WTC11 (cell line): ENCODE results near the gene RBSN. TPM values are rescaled to one million over a fixed set of nuclear protein-coding genes. Genes with fewer than 3 reads are reported as not detected.

Experiments
- ATAC-seq: fragments of 200-7000 bp; cut with Tn5 transposase; 2 replicates; pipeline ENCODE4 v1.10.0; 2021; ENCODE audit warnings: mild to moderate bottlenecking, moderate library complexity
- CTCF ChIA-PET: fragments of 300-600 bp; sonication (Branson Sonifier 250); formaldehyde crosslinking; loops from one replicate; lab custom pipeline; 2021; ENCODE audit warnings: antibody characterized with exemption; lab: Charles Lee
- POLR2A ChIA-PET: fragments of 350-600 bp; sonication (Branson Sonifier 250); formaldehyde crosslinking; loops from one replicate; lab custom pipeline; 2021; ENCODE audit warnings: antibody characterized with exemption; lab: Charles Lee
- DNase-seq: peaks from one replicate; pipeline ENCODE4 v3.0.0; 2021; ENCODE audit warnings: low spot score
- H3K27ac Mint-ChIP-seq: 2 replicates; pipeline ENCODE4 v1.8.0; 2021; ENCODE audit warnings: mixed read lengths
- H3K27me3 Mint-ChIP-seq: 2 replicates; pipeline ENCODE4 v1.8.0; 2021; ENCODE audit warnings: low read depth, mild to moderate bottlenecking, moderate library complexity, mixed read lengths
- H3K36me3 Mint-ChIP-seq: 2 replicates; pipeline ENCODE4 v1.8.0; 2021; ENCODE audit warnings: mixed read lengths
- H3K4me1 Mint-ChIP-seq: 2 replicates; pipeline ENCODE4 v1.8.0; 2022; ENCODE audit warnings: mixed read lengths
- H3K4me3 Mint-ChIP-seq: 2 replicates; pipeline ENCODE4 v1.8.0; 2021; ENCODE audit warnings: mild to moderate bottlenecking, moderate library complexity, mixed read lengths
- H3K9me3 Mint-ChIP-seq: 2 replicates; pipeline ENCODE4 v1.8.0; 2021; ENCODE audit warnings: mixed read lengths
- ELF4 ChIP-seq: sonication (generic); formaldehyde crosslinking; IDR thresholded peaks from 2 replicates; pipeline ENCODE4 v1.8.1; 2022; ENCODE audit warnings: low read depth, mild to moderate bottlenecking, moderate library complexity, missing genetic modification reagents
- FOXJ3 ChIP-seq: sonication (generic); formaldehyde crosslinking; IDR thresholded peaks from 2 replicates; pipeline ENCODE4 v1.9.0; 2021; ENCODE audit warnings: missing genetic modification reagents, mild to moderate bottlenecking, borderline replicate concordance
- FOXK1 ChIP-seq: sonication (generic); formaldehyde crosslinking; IDR thresholded peaks from 2 replicates; pipeline ENCODE4 v1.8.0; 2022; ENCODE audit warnings: mild to moderate bottlenecking, moderate library complexity, missing genetic modification reagents
- FOXP1 ChIP-seq: sonication (generic); formaldehyde crosslinking; IDR thresholded peaks from 2 replicates; pipeline ENCODE4 v1.8.0; 2022; ENCODE audit warnings: missing genetic modification reagents, mild to moderate bottlenecking, moderate library complexity, borderline replicate concordance
- GRHL2 ChIP-seq: fragments of 250-450 bp; sonication (Bioruptor Pico); IDR thresholded peaks from 2 replicates; pipeline ENCODE4 v1.8.0; 2022; ENCODE audit warnings: mild to moderate bottlenecking, moderate library complexity; ENCODE audit not compliant: insufficient replicate concordance, severe bottlenecking
- GTF2I ChIP-seq: fragments of 250-450 bp; sonication (Bioruptor Pico); conservative IDR thresholded peaks from 2 replicates; pipeline ENCODE4 v1.4.0; 2021; ENCODE audit warnings: mild to moderate bottlenecking
- NR2C2 ChIP-seq: sonication (generic); formaldehyde crosslinking; IDR thresholded peaks from 2 replicates; pipeline ENCODE4 v1.8.0; 2022; ENCODE audit warnings: mild to moderate bottlenecking, missing genetic modification reagents
- ZBTB21 ChIP-seq: sonication (generic); formaldehyde crosslinking; IDR thresholded peaks from 2 replicates; pipeline ENCODE4 v1.8.1; 2023; ENCODE audit warnings: mild to moderate bottlenecking, missing genetic modification reagents, borderline replicate concordance
- ZNF138 ChIP-seq: sonication (generic); formaldehyde crosslinking; conservative IDR thresholded peaks from 2 replicates; pipeline ENCODE4 v1.8.1; 2022; ENCODE audit warnings: mild to moderate bottlenecking, moderate library complexity, missing genetic modification reagents
- ZNF263 ChIP-seq: sonication (generic); formaldehyde crosslinking; IDR thresholded peaks from 2 replicates; pipeline ENCODE4 v1.8.1; 2022; ENCODE audit warnings: low read depth, mild to moderate bottlenecking, moderate library complexity, missing genetic modification reagents
- ZNF423 ChIP-seq: fragments of 250-450 bp; sonication (Bioruptor Pico); IDR thresholded peaks from 2 replicates; pipeline ENCODE4 v2.1.2; 2022; ENCODE audit warnings: mild to moderate bottlenecking, moderate library complexity
- total RNA-seq: library from RNA; stranded (reverse); gene quantifications from 3 replicates; pipeline ENCODE4 v1.2.3, GENCODE V29; 2021
- TF ChIP-seq, protein P1 (sequence below): fragments of 200-600 bp; IDR thresholded peaks from 2 replicates; pipeline ENCODE4 v1.8.0; 2022; ENCODE audit warnings: antibody characterized with exemption
- TF ChIP-seq, protein P2 (sequence below): sonication (generic); formaldehyde crosslinking; conservative IDR thresholded peaks from 2 replicates; pipeline ENCODE4 v1.8.1; 2023; ENCODE audit warnings: mild to moderate bottlenecking, low read depth, missing genetic modification reagents, moderate library complexity
- TF ChIP-seq, protein P3 (sequence below): fragments of 250-450 bp; sonication (Bioruptor Pico); IDR thresholded peaks from 2 replicates; pipeline ENCODE4 v2.1.2; 2022; ENCODE audit warnings: mild to moderate bottlenecking, moderate library complexity
- TF ChIP-seq, protein P4 (sequence below): sonication (generic); formaldehyde crosslinking; IDR thresholded peaks from 2 replicates; pipeline ENCODE4 v1.8.1; 2023; ENCODE audit warnings: mild to moderate bottlenecking, moderate library complexity, missing genetic modification reagents

The RBSN gene
- total RNA-seq, 1 experiment from 2014 or later = 24.2 TPM

DNA sequence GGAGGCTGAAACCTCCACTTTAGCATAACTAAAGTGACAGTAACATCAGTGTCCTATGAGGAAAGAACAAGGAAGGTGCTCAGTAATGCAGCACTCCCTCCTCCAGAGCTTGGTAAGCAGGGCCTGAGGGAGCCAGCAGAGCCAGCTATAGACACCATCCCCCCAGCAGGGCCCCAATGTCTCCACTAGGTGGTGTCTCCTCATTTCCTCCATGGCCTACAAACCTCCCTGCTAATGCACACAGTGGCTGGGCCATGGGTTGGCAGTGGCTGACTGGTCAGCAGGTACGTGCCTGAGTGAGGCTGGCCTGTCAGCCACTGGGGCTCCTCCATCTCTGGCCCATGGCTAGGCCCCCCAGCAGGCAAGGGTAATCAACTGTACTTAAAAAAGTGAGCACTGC, 47.4 kb downstream of the RBSN start:
- peaks cover 19% of the 10 kb centered on the region for H3K4me1 Mint-ChIP-seq
- 0 out of 2 replicates have a peak overlapping the region, but pooled peaks have one; percentile 62 for H3K27ac Mint-ChIP-seq
- CTCF ChIA-PET = interaction anchor here (0.6 to 2.1 kb wide), 30 partner anchors 9 to 639 kb away, joined by 3 to 15 read pairs (median 4); partner anchors contain the start of genes CAPN7, CCDC174, MRPS25 and RBSN
- H3K4me3 Mint-ChIP-seq = no peak overlapping the region
- DNase-seq = peak; percentile 77
- H3K27me3 Mint-ChIP-seq = no peaks in the 10 kb centered on the region
- no peak for TF ChIP-seq NR2C2 (CRISPR knock-in tag)
- TF ChIP-seq, protein P1, sequence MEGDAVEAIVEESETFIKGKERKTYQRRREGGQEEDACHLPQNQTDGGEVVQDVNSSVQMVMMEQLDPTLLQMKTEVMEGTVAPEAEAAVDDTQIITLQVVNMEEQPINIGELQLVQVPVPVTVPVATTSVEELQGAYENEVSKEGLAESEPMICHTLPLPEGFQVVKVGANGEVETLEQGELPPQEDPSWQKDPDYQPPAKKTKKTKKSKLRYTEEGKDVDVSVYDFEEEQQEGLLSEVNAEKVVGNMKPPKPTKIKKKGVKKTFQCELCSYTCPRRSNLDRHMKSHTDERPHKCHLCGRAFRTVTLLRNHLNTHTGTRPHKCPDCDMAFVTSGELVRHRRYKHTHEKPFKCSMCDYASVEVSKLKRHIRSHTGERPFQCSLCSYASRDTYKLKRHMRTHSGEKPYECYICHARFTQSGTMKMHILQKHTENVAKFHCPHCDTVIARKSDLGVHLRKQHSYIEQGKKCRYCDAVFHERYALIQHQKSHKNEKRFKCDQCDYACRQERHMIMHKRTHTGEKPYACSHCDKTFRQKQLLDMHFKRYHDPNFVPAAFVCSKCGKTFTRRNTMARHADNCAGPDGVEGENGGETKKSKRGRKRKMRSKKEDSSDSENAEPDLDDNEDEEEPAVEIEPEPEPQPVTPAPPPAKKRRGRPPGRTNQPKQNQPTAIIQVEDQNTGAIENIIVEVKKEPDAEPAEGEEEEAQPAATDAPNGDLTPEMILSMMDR = peak; percentile 53
- TF ChIP-seq, all 79 proteins: peak for 1
- no peaks in the 10 kb centered on the region for H3K9me3 Mint-ChIP-seq
- peaks cover 59% of the 10 kb centered on the region for H3K36me3 Mint-ChIP-seq
- POLR2A ChIA-PET = interaction anchor here (0.6 to 2.0 kb wide), 2 partner anchors 13 to 47 kb away, joined by 3 to 6 read pairs; partner anchors contain the start of genes MRPS25 and RBSN
- ATAC-seq = peak; percentile 97

DNA sequence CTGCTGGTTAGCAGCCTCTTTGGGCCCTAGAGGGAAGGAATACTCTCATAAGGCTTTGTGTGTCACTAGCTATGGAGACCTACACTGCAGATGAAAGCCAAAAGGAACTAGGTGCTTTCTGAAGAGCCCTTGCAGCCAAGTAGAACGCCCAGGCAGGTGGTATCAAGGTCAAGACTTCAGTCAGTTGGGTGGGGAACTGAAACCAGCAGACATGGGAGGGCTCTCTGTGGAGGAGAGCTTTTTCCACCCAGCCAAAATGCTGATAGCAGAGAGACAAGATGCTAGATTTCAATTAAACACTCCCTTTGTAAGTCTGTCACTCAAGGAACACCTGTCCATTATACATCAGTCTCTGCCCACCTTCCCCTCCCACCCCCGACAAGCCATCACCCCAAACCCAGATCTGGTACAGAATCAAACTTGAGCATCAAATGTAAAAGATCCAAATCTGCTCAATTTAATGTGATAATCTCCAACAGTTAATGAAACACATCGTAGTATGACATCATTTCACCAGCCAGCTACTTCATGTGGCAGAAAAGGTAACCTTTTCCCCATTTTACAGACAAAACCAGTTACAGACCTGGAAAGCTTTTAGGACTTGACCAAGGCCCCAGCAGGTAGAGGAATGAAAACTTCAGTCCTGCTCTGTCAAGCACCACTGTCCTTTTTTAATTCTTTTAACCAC, 48.4 kb downstream of the RBSN start:
- Mint-ChIP-seq H3K9me3 (no peaks in the 10 kb centered on the region), H3K27ac (peak overlapping the region; percentile 24; the same call in 1 of the 2 replicates), H3K4me1 (peaks cover 12% of the 10 kb centered on the region), H3K36me3 (peaks cover 69% of the 10 kb centered on the region), H3K27me3 (no peaks in the 10 kb centered on the region), H3K4me3 (no peak overlapping the region)
- no peak for ATAC-seq
- POLR2A ChIA-PET = interaction anchor here (2.0 kb wide), 1 partner anchor 14 kb away, joined by 6 read pairs; the partner anchor contains the start of gene MRPS25
- DNase-seq = no peak
- CTCF ChIA-PET = interaction anchor here (0.9 to 1.4 kb wide), 7 partner anchors 10 to 127 kb away, joined by 4 to 15 read pairs (median 5); partner anchors contain the start of gene MRPS25
- TF ChIP-seq, protein P2, sequence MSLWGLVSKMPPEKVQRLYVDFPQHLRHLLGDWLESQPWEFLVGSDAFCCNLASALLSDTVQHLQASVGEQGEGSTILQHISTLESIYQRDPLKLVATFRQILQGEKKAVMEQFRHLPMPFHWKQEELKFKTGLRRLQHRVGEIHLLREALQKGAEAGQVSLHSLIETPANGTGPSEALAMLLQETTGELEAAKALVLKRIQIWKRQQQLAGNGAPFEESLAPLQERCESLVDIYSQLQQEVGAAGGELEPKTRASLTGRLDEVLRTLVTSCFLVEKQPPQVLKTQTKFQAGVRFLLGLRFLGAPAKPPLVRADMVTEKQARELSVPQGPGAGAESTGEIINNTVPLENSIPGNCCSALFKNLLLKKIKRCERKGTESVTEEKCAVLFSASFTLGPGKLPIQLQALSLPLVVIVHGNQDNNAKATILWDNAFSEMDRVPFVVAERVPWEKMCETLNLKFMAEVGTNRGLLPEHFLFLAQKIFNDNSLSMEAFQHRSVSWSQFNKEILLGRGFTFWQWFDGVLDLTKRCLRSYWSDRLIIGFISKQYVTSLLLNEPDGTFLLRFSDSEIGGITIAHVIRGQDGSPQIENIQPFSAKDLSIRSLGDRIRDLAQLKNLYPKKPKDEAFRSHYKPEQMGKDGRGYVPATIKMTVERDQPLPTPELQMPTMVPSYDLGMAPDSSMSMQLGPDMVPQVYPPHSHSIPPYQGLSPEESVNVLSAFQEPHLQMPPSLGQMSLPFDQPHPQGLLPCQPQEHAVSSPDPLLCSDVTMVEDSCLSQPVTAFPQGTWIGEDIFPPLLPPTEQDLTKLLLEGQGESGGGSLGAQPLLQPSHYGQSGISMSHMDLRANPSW = no peak
- TF ChIP-seq GTF2I = no peak
- no peak for TF ChIP-seq ELF4 (CRISPR knock-in tag)
- no peak for TF ChIP-seq GRHL2
- no peak for TF ChIP-seq ZBTB21
- no peak for TF ChIP-seq FOXP1
- TF ChIP-seq FOXJ3 (CRISPR knock-in tag) = no peak
- TF ChIP-seq, protein P3, sequence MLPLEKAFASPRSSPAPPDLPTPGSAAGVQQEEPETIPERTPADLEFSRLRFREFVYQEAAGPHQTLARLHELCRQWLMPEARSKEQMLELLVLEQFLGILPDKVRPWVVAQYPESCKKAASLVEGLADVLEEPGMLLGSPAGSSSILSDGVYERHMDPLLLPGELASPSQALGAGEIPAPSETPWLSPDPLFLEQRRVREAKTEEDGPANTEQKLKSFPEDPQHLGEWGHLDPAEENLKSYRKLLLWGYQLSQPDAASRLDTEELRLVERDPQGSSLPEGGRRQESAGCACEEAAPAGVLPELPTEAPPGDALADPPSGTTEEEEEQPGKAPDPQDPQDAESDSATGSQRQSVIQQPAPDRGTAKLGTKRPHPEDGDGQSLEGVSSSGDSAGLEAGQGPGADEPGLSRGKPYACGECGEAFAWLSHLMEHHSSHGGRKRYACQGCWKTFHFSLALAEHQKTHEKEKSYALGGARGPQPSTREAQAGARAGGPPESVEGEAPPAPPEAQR (CRISPR knock-in tag) = no peak
- no peak for TF ChIP-seq ZNF138 (CRISPR knock-in tag)
- no peak for TF ChIP-seq ZNF423 (CRISPR knock-in tag)
- TF ChIP-seq, protein P4, sequence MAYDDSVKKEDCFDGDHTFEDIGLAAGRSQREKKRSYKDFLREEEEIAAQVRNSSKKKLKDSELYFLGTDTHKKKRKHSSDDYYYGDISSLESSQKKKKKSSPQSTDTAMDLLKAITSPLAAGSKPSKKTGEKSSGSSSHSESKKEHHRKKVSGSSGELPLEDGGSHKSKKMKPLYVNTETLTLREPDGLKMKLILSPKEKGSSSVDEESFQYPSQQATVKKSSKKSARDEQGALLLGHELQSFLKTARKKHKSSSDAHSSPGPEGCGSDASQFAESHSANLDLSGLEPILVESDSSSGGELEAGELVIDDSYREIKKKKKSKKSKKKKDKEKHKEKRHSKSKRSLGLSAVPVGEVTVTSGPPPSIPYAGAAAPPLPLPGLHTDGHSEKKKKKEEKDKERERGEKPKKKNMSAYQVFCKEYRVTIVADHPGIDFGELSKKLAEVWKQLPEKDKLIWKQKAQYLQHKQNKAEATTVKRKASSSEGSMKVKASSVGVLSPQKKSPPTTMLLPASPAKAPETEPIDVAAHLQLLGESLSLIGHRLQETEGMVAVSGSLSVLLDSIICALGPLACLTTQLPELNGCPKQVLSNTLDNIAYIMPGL (CRISPR knock-in tag) = no peak
- TF ChIP-seq ZNF263 (CRISPR knock-in tag) = no peak
- no peak for TF ChIP-seq NR2C2 (CRISPR knock-in tag)
- no peak for TF ChIP-seq FOXK1 (CRISPR knock-in tag)
